HG02884 (cell line): ENCODE data around the gene ISY1.
"Not testable (repeated sequence)": the region's sequence is repeated elsewhere in the genome, so short reads cannot be mapped to it uniquely, and the experiment has no call there.

ENCODE experiments used
- ATAC-seq: cut with Tn5 transposase; IDR thresholded peaks from one replicate; pipeline ENCODE4 v1.9.1; 2021; ENCODE audit warnings: mild to moderate bottlenecking, moderate library complexity; ENCODE audit not compliant: unreplicated experiment

Gene ISY1

DNA sequence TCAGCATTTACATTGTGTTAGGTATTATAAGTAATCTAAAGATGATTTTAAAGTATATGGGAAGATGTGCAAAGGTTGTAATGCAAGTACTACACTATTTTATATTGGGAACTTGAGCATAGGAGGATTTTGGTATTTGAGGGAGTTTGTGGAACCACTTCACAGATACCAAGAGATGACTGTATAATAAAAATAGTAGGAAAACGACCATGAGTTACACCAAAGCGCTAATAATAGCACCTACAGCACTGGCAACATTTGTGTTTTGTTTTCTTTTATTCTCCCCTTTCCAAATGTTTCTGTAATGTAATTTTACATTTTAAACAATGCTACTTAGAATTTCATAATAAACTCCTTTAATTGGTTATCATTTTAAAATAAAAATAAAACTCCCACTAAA lies 12.3 kb upstream of the ISY1 start:
- no peak for ATAC-seq

DNA sequence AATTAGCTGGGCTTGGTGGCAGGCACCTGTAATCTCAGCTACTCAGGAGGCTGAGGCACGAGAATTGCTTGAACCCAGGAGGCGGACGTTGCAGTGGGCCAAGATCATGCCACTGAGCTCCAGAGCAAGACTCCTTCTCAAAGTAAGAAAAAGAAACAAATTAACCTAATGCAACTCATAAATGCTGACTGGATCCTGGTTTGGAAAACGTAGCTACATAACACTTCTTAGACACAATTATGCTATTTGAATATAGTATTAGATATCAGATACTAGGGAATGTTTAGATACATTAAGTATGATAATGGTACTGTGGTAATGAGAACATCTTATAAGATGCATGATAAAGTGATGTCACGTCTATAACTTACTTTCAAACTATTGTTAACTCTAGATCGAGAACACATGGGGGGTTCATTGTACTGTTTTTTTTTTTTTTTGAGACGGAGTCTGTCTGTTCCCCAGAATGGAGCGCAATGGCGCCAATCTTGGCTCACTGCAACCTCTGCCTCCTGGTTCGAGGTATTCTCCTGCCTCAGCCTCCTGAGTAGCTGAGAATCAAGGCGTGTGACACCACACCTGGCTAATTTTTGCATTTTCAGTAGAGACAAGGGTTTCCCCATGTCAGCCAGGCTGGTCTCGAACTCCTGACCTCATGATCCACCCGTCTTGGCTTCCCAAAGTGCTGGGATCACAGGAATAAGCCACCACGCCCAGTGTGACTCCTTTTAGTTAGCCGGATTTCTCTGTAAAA lies 5.9 kb upstream of the ISY1 start:
- no peak for ATAC-seq

DNA sequence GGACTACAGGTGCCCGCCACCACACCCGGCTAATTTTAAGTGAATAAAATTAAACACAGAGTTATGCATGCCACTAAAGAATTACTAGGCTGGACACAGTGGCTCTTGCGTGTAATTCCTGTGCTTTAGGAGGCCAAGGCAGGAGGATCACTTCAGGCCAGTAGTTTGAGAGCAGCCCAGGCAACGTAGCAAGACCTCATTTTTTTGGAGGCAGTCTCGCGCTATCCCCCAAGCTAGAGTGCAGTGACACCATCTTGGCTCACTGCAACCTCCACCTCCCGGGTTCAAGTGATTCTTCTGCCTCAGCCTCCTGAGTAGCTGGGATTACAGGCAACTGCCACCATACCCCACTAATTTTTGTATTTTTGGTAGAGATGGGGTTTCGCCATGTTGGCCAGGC lies 4.7 kb upstream of the ISY1 start:
- not testable (repeated sequence) for ATAC-seq

DNA sequence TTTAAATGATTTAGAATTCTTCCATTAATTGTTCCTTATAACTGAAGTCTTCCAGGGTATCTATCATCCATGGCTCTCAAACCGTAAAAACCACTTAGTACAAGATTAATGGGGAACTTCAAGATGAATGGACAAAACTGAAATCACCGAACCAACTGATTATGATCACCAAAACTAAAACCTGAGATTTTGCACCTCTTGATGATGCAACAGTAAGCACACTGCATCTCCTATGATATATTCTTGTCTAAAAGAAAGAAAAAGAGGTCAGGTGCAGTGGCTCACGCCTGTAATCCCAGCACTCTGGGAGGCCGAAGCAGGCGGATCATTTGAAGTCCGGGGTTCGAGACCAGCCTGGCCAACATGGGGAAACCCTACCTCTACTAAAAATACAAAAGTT lies 3.6 kb upstream of the ISY1 start:
- ATAC-seq = no peak

- no peak for ATAC-seq
Observed at GRCh38 chr3:129162729-129163579, 2.1 kb upstream of the ISY1 start.

DNA sequence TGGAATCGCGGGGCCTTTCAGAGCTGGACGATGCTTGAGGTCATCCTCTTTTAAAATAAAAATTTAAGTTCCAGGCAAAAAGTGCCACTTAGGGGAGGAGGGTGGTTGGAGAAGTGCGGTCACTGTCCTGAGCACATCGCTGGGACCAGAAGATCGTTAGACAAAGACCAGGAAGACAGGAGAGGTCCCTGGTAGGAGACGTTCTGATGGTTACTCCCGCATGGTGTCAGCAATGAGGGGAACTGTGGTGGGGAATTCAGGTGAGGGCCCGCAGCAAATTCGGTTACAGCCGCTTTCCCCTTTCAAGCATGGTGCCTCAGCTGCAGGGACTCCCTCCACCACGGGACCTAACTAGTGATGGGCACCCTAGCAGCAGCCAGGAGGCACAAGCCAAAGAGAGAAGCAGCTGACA lies 1.0 kb upstream of the ISY1 start:
- no peak for ATAC-seq

DNA sequence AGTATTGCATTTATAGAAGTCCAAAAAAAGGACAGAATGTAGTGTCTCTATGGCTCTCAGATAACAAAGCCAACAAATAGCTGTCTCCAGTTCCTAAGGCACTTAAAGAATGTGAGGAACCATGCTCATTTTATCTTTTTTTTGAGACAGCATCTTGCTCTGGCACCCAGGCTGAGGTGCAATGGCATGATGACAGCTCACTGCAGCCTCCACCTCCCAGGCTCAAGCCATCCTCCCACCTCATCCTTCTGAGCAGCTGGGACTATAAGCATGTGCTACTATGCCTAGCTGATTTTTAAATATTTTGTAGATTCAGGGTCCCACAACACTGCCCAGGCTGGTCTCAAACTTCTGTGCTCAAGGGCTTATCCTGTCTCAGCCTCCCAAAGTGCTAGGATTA lies 16.1 kb downstream of the ISY1 start:
- no peak for ATAC-seq

GRCh38 chr3:129141011-129141410 lies 19.9 kb downstream of the ISY1 start:
- ATAC-seq = not testable (repeated sequence)

DNA sequence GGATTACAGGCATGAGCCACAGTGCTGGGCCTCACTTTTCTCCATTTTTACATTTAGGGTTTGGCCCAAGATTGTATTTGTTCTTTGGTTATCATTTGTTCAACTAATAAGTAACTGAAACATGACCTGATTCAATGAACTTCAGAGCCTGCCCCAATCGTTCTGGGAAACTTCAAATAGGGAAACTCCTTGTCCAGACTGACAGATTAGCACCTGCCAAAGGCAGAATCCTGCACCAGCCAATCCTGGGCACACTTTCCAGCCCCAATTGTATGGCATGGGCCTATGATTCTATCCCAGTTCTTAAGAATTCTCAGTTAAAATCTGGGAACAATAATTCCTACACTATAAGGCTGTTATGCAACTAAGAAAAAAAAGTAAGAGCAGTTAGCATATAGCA lies 21.0 kb downstream of the ISY1 start:
- ATAC-seq = no peak

GRCh38 chr3:129136275-129136674 lies 24.6 kb downstream of the ISY1 start:
- not testable (repeated sequence) for ATAC-seq

DNA sequence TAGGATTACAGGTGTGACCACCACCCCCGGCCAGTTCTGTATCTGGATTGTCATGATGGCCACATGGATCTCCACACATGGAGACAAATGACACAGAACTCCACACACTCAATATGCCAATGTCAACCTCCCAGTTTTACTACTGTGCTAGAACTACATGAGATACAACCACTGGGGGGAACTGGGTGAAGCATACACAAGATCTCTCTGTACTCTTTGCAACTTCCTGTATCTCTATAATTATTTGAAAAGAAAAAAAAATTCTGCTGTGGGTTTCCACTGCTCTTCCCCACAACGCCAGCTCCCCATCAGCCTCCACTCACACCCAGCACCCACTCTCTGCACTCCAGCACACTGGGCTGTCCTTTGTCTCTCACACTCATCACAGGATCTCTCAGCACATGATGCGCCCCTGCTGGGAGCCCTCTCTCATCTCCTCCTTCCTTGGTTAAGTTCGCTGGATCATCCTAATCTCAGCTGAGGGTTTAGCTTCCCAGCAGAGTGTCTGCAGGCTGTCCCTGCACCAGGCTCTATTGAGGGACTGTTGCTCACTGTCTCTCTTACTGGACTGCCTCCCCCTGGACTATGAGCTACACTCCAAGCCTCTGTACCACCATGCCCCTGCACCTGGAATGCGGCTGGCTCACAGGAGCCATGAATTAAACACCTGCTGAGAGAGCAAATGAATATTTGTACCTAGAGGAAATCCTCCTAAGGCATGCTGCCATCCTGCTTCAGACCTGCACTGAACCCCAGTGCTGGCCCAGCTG lies 28.6 kb downstream of the ISY1 start:
- ATAC-seq = no peak

- ATAC-seq = no peak
Observed at GRCh38 chr3:129131465-129132088, 29.3 kb downstream of the ISY1 start.

DNA sequence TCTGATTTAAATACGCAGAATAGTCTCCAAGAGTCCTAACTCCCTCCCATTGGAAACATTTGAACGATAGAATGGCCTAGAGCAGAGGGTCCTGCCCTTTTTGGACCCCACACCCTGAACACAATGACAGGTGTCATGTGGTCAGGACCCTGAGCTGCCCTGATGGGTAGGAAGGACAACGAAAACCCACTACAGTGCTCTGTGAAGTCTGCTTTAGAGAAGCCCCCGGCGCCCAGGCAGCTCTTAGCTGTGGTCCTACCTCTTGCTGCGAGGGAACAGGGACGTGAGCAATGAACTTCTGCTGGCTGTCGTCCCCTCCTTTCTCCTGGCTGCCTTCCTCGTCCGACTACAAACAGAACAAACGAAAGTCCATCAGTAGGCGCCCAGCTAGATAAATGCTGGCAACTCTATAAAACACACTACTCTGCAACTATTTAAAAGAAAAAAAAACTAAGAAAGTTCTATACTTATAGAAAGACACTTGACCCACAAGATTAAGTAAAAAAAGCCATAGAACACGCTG lies 30.5 kb downstream of the ISY1 start:
- ATAC-seq = no peak

- no peak for ATAC-seq
Observed at GRCh38 chr3:129128357-129129155, 32.3 kb downstream of the ISY1 start.

DNA sequence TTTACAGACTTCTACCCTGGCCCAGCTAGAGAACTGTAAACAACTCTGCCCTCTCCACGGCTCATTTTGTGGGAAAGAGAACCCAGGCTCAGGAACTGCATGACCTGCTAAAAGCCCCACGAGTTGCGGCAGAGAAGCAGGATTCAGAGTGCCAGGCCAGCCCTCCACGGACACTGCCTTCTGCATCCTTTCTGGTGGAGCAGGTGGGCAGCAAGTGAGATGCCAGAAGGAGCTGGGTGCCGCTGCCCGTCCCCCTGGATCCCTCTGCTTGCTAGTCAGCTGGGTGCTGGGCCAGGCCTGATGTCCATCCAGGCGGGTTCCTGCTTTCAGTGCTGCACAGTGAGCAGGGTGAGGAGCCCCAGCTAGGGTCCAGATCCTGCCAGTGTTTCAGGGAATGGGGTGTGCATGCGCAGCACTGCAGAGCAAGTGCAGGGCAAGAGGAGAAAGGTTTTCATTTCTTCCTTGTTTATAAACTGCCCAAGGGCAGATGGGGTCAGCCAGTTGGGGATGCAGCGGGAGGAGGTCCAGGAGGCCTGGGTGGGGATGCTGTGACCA lies 34.1 kb downstream of the ISY1 start:
- no peak for ATAC-seq

GRCh38 chr3:129123314-129124060 lies 37.4 kb downstream of the ISY1 start:
- ATAC-seq = no peak

DNA sequence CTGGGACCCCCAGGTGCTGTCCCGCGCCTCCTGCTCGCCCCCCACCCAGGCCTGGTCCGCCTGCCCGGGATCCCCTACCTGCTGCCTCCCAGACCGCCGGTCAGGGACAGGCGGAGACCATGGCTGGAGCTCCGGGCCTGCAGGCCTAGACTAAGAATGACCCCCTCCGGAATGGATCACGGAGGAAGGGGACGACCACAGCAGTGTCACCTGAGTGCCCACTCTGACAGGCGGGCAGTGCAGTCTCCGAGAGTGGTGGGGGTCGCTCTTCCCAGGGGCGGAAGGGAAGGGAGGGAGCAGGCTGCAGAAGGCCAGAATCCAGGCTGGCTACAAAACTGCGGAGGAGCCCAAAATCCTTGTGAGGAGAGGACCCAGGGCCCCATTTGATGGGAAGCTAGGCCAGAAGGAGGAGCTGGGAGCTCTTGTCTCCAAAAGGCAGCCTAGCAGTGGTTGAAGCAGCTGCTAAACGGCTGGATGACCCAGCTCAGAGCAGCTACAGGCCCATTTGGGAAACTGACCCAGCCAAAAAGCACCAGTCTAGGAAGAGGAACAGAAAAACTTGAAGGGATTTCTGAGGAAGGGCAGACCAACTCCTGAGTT lies 38.4 kb downstream of the ISY1 start:
- no peak for ATAC-seq

DNA sequence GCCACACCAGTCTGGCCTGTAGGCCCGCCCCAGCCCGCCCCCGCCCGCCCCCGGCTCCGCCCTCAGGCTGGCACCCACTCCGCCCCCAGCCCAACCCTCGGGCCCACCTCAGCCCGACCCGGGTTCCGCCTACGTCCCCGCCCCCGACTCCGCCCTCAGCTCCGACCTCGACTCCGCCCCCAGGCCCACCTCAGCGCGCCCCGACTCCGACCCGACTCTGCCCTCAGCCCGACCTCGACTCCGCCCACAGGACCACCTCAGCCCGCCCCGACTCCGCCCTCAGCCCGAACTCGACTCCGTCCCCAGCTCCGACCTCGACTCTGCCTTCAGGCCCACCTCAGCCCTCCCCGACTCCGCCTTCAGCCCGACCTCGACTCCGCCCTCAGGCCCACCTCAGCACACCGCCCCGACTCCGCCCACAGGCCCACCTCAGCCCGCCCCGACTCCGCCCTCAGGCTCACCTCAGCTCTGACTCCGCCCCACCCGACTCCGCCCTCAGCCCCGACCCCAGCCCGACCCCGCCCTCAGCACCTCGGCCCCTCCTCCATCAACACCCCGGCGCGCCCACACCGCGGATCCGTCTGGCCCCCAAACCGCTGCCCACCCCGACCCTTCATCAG lies 39.0 kb downstream of the ISY1 start, which contains the start of gene RAB43:
RAB43 (minus strand) TSS at position 13 of the 620 bp plus-strand sequence. CDS start 315 bp downstream, outside the sequence.
- peak; percentile 31 for ATAC-seq
